H1 (cell line): ENCODE data around the gene HYAL1. TPM values are rescaled to one million over a fixed set of nuclear protein-coding genes. Genes with fewer than 3 reads are reported as not detected.
A peak's percentile ranks its signal among the peaks of the same experiment; 100 is the strongest.

Experiments used
- CTCF ChIA-PET: fragments of 300-600 bp; sonication (Branson Sonifier 250); formaldehyde crosslinking; loops from one replicate; lab custom pipeline; 2021; ENCODE audit not compliant: partially characterized antibody; lab: Charles Lee
- POLR2A ChIA-PET: fragments of 300-600 bp; sonication (Branson Sonifier 250); formaldehyde crosslinking; loops from one replicate; lab custom pipeline; 2021; ENCODE audit warnings: inconsistent platforms; ENCODE audit not compliant: partially characterized antibody; lab: Charles Lee
- DNase-seq, 2 experiments: peaks; one replicate each; pipeline versions ENCODE4 v3.0.0 to v3.0.0-alpha.2; 2010 to 2022; ENCODE audit warnings: low spot score in 2 of 2, low read depth in 1 of 2, mixed read lengths in 1 of 2
- FAIRE-seq: peaks from 2 replicates; lab custom pipeline; 2011; peaks lifted over from hg19 to GRCh38; lab: Jason Lieb, UNC
- H2AFZ ChIP-seq: 2 replicates; pipeline ENCODE4 v1.8.1; 2012; ENCODE audit warnings: low read length, inconsistent platforms
- H2AK5ac ChIP-seq: 2 replicates; pipeline ENCODE4 v1.6.1; 2013; ENCODE audit warnings: low read depth, low read length
- H2BK120ac ChIP-seq: replicated peaks from 2 replicates; pipeline ENCODE3; 2013; ENCODE audit warnings: low read depth, low read length, inconsistent platforms
- H2BK12ac ChIP-seq: 2 replicates; pipeline ENCODE4 v1.6.1; 2013; ENCODE audit warnings: low read depth, low read length
- H2BK15ac ChIP-seq: 2 replicates; pipeline ENCODE4 v1.6.1; 2013; ENCODE audit warnings: low read length
- H2BK20ac ChIP-seq: 2 replicates; pipeline ENCODE4 v1.6.1; 2013; ENCODE audit warnings: low read length
- H2BK5ac ChIP-seq: 2 replicates; pipeline ENCODE4 v1.6.1; 2013; ENCODE audit warnings: low read depth, low read length
- H3K14ac ChIP-seq: 2 replicates; pipeline ENCODE4 v1.6.1; 2013; ENCODE audit warnings: inconsistent platforms; ENCODE audit not compliant: insufficient read length
- H3K18ac ChIP-seq: 2 replicates; pipeline ENCODE4 v1.6.1; 2013; ENCODE audit warnings: low read length; ENCODE audit errors: extremely low read depth
- H3K23ac ChIP-seq: 2 replicates; pipeline ENCODE4 v1.6.1; 2013; ENCODE audit warnings: inconsistent platforms; ENCODE audit not compliant: insufficient read length
- H3K23me2 ChIP-seq: 2 replicates; pipeline ENCODE4 v1.6.1; 2013; ENCODE audit warnings: low read depth, low read length
- H3K27ac ChIP-seq: 2 replicates; pipeline ENCODE4 v1.6.1; 2011; ENCODE audit warnings: low read depth, low read length, inconsistent platforms
- H3K27me3 ChIP-seq, 4 experiments: replicated peaks in 1 of 4; 1 replicate in 1 of 4; 2 replicates in 3 of 4; pipeline versions ENCODE4 v1.6.1 to v1.8.1; 2011 to 2013; ENCODE audit warnings: low read length in 3 of 4, mild to moderate bottlenecking in 3 of 4, inconsistent platforms in 2 of 4, mixed read lengths in 2 of 4, moderate library complexity in 1 of 4; ENCODE audit not compliant: control insufficient read depth in 3 of 4, insufficient read depth in 3 of 4; ENCODE audit errors: extremely low read depth in 1 of 4
- H3K36me3 ChIP-seq, 4 experiments: 2 replicates each; pipeline versions ENCODE4 v1.6.1 to v1.8.1; 2011 to 2013; ENCODE audit warnings: mild to moderate bottlenecking in 4 of 4, low read length in 3 of 4, moderate library complexity in 2 of 4, control low read depth in 1 of 4, inconsistent platforms in 1 of 4; ENCODE audit not compliant: insufficient read depth in 4 of 4, control insufficient read depth in 2 of 4
- H3K4ac ChIP-seq: replicated peaks from 2 replicates; pipeline ENCODE3; 2013; ENCODE audit warnings: low read length, low read depth, mixed read lengths, inconsistent platforms; ENCODE audit not compliant: insufficient read length
- H3K4me1 ChIP-seq, 4 experiments: replicated peaks in 1 of 4; 1 replicate in 1 of 4; 2 replicates in 3 of 4; pipeline versions ENCODE4 v1.6.1 to v1.8.1; 2011 to 2013; ENCODE audit warnings: low read length in 3 of 4, inconsistent platforms in 2 of 4, mixed read lengths in 1 of 4; ENCODE audit not compliant: insufficient read depth in 4 of 4, control insufficient read depth in 3 of 4
- H3K4me2 ChIP-seq, 2 experiments: 2 replicates each; pipeline versions ENCODE4 v1.6.1 to v1.8.1; 2011 to 2013; ENCODE audit warnings: low read depth in 2 of 2, low read length in 2 of 2, control low read depth in 1 of 2, inconsistent platforms in 1 of 2, mild to moderate bottlenecking in 1 of 2; ENCODE audit not compliant: insufficient read depth in 1 of 2
- H3K4me3 ChIP-seq, 4 experiments: fragments of 200-600, 300-600 bp in 1 of 4; sonication (generic), shearing (Covaris generic), sonication (Bioruptor Twin) in 1 of 4; 2 replicates each; pipeline versions ENCODE4 v1.5.1 to v1.8.1; 2011 to 2016; ENCODE audit warnings: low read length in 4 of 4, low read depth in 3 of 4, control low read depth in 2 of 4, inconsistent platforms in 2 of 4, mild to moderate bottlenecking in 2 of 4, mixed read lengths in 1 of 4, moderate library complexity in 1 of 4; ENCODE audit not compliant: insufficient read depth in 2 of 4; ENCODE audit errors: extremely low read depth in 1 of 4
- H3K56ac ChIP-seq: replicated peaks from 2 replicates; pipeline ENCODE3; 2013; ENCODE audit warnings: low read depth, mild to moderate bottlenecking, mixed read lengths, low read length, inconsistent platforms; ENCODE audit not compliant: insufficient read length
- H3K79me1 ChIP-seq: 2 replicates; pipeline ENCODE4 v1.6.1; 2013; ENCODE audit warnings: low read depth, low read length, control low read depth
- H3K79me2 ChIP-seq, 2 experiments: 2 replicates each; pipeline versions ENCODE4 v1.6.1 to v1.8.1; 2012 to 2013; ENCODE audit warnings: low read length in 2 of 2, mild to moderate bottlenecking in 2 of 2, inconsistent platforms in 1 of 2; ENCODE audit not compliant: insufficient read depth in 2 of 2, control insufficient read depth in 1 of 2
- H3K9ac ChIP-seq, 4 experiments: replicated peaks in 1 of 4; 1 replicate in 1 of 4; 2 replicates in 3 of 4; pipeline versions ENCODE4 v1.6.1 to v1.8.1; 2011 to 2013; ENCODE audit warnings: low read depth in 3 of 4, low read length in 3 of 4, control low read depth in 2 of 4, mild to moderate bottlenecking in 2 of 4, moderate library complexity in 2 of 4, inconsistent platforms in 1 of 4; ENCODE audit errors: extremely low read depth in 1 of 4
- H3K9me3 ChIP-seq, 2 experiments: 2 replicates each; pipeline versions ENCODE4 v1.6.1 to v1.8.1; 2012 to 2013; ENCODE audit warnings: mild to moderate bottlenecking in 2 of 2, moderate library complexity in 2 of 2, control low read depth in 1 of 2, inconsistent platforms in 1 of 2, low read depth in 1 of 2, low read length in 1 of 2, mixed read lengths in 1 of 2; ENCODE audit not compliant: insufficient read depth in 2 of 2
- H4K20me1 ChIP-seq, 2 experiments: replicated peaks in 1 of 2; 2 replicates each; pipeline versions ENCODE3 to v1.8.1; 2011 to 2013; ENCODE audit warnings: inconsistent platforms in 2 of 2, low read length in 2 of 2, mild to moderate bottlenecking in 1 of 2; ENCODE audit not compliant: insufficient read depth in 2 of 2, control insufficient read depth in 1 of 2
- H4K5ac ChIP-seq: 2 replicates; pipeline ENCODE4 v1.6.1; 2013; ENCODE audit warnings: low read length, low read depth, mixed read lengths, inconsistent platforms; ENCODE audit not compliant: insufficient read length
- H4K8ac ChIP-seq: 2 replicates; pipeline ENCODE4 v1.8.0; 2013; ENCODE audit warnings: mild to moderate bottlenecking, moderate library complexity, low read length, inconsistent platforms; ENCODE audit not compliant: insufficient read depth; ENCODE audit errors: extremely low read depth
- H4K91ac ChIP-seq: replicated peaks from 2 replicates; pipeline ENCODE3; 2013; ENCODE audit warnings: low read length, mixed read lengths, inconsistent platforms; ENCODE audit not compliant: insufficient read length
- CTBP2 ChIP-seq: IDR thresholded peaks from 2 replicates; pipeline ENCODE4 v1.7.0; 2011; ENCODE audit warnings: borderline replicate concordance, mild to moderate bottlenecking, moderate library complexity, mixed read lengths, low read length; ENCODE audit not compliant: insufficient read depth, insufficient read length
- HDAC6 ChIP-seq: IDR thresholded peaks from one replicate; pipeline ENCODE4 v1.7.1; 2012; ENCODE audit warnings: low read depth, mild to moderate bottlenecking, inconsistent platforms, low read length, moderate library complexity
- JUND ChIP-seq: IDR thresholded peaks from 2 replicates; pipeline ENCODE4 v1.6.1; 2011; ENCODE audit warnings: mild to moderate bottlenecking, improper control_type of control experiment, low read length
- KDM1A ChIP-seq: fragments of 200-600, 300-600 bp; sonication (generic); IDR thresholded peaks from 2 replicates; pipeline ENCODE4 v1.7.1; 2016; ENCODE audit warnings: mild to moderate bottlenecking, low read length, borderline replicate concordance
- KDM5A ChIP-seq: fragments of 200-600 bp; IDR thresholded peaks from 2 replicates; pipeline ENCODE4 v1.7.1; 2012; ENCODE audit warnings: mild to moderate bottlenecking, low read length, inconsistent platforms, mixed read lengths
- POLR2AphosphoS5 ChIP-seq: IDR thresholded peaks from 2 replicates; pipeline ENCODE4 v1.6.1; 2011; ENCODE audit warnings: low read depth, low read length
- RBBP5 ChIP-seq: IDR thresholded peaks from 2 replicates; pipeline ENCODE4 v1.7.1; 2012; ENCODE audit warnings: low read depth, mild to moderate bottlenecking, inconsistent platforms, low read length, moderate library complexity, borderline replicate concordance
- RNF2 ChIP-seq: fragments of 200-900, 300-1000 bp; sonication (generic); IDR thresholded peaks from 2 replicates; pipeline ENCODE4 v1.7.1; 2016; ENCODE audit warnings: borderline replicate concordance, low read depth, mild to moderate bottlenecking, antibody characterized with exemption, low read length; ENCODE audit not compliant: poor library complexity, severe bottlenecking; ENCODE audit errors: missing control alignments
- WGBS, 2 experiments: shearing (Covaris generic) in 1 of 2; methylation state at CpG; one replicate each; pipeline versions ENCODE4 v1.1.6 to v1.1.7; 2013 to 2015; ENCODE audit warnings: low lambda C conversion rate in 2 of 2, mixed read lengths in 2 of 2, inconsistent platforms in 1 of 2, low coverage in 1 of 2, missing lambda C conversion rate in 1 of 2; ENCODE audit not compliant: insufficient replicate concordance in 2 of 2, insufficient coverage in 1 of 2, insufficient read length in 1 of 2; ENCODE audit errors: extremely low coverage in 1 of 2, missing lambda C conversion rate in 1 of 2; 5-methylcytosine and 5-hydroxymethylcytosine counted together
- polyA plus RNA-seq, 7 experiments: library from polyadenylated mRNA; depleted of rRNA in 3 of 7; stranded (reverse) in 5 of 7; unstranded in 2 of 7; fragments of >200 nt in 5 of 7; fragments of 200-250 nt in 2 of 7; gene quantifications; 1 replicate in 5 of 7; 2 replicates in 1 of 7; 4 replicates in 1 of 7; pipeline versions ENCODE4 v1.2.1 to v1.2.3, GENCODE V29; 2011 to 2013; ENCODE audit warnings: missing spikeins in 2 of 7, mixed read lengths in 2 of 7
- total RNA-seq: library from RNA; stranded (reverse); fragmentation: NEBNext Ultra II Directional; extraction: Animal tissue kit (Norgen Biotek cat#: 25700); gene quantifications from 2 replicates; pipeline ENCODE4 v1.2.1, GENCODE V29; 2021
- TF ChIP-seq, protein P1 (sequence below): IDR thresholded peaks from 2 replicates; pipeline ENCODE4 v1.6.1; 2012; ENCODE audit warnings: inconsistent platforms
- TF ChIP-seq, protein P2 (sequence below): IDR thresholded peaks from 2 replicates; pipeline ENCODE4 v1.6.1; 2012; ENCODE audit warnings: low read length, inconsistent platforms

Gene HYAL1
- total and polyA plus RNA-seq, 2 of the 8 experiments (the other 6 are each of a cell fraction or from before 2014, with no cell fraction given) = 2.0 to 5.4 TPM

DNA sequence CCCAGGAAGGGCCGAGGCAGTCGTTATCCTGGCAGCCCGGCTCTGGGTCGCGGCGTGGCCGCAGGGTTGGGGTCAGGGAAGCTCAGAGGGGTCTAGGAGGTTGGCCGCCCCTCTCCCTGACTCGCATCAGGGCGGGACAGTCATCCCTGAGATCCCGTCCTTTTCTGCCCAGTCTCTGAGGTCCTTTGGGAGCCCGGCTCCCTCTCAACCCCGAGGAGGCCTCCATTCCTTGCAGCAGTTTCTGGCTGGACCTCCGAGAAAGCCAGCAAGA, 18.7 kb upstream of the HYAL1 start:
- H3K23me2 ChIP-seq = peaks cover 17% of the 10 kb centered on the region
- H3K4ac ChIP-seq = peak overlapping the region; percentile 33
- H3K18ac ChIP-seq = peak overlapping the region; percentile 97
- H3K27ac ChIP-seq = peak overlapping the region; percentile 38; the same call in 1 of the 2 replicates
- H3K23ac ChIP-seq = no peak overlapping the region
- H3K14ac ChIP-seq = no peak overlapping the region
- no peaks in the 10 kb centered on the region for H3K27me3 ChIP-seq
- H2BK12ac ChIP-seq = no peak overlapping the region; the same call in 1 of the 2 replicates
- H2BK5ac ChIP-seq = peak overlapping the region; percentile 99
- peak overlapping the region; percentile 64 for H4K5ac ChIP-seq
- WGBS, 2 experiments = 1% methylated on average over 14 of the region's 14 CpGs; no CpG with 5 or more reads in 1 of the 2 experiments
- H3K4me2 ChIP-seq = peak overlapping the region; percentile 97
- ChIA-PET POLR2A (interaction anchor here (1.4 to 12.6 kb wide), 9 partner anchors 8 to 86 kb away, joined by 3 to 149 read pairs (median 16); partner anchors contain the start of genes GNAI2, HYAL1, HYAL3 and IFRD2), CTCF (interaction anchor here (1.0 to 7.5 kb wide), 14 partner anchors 10 to 130 kb away, joined by 3 to 75 read pairs (median 7); partner anchors contain the start of genes CYB561D2, GNAT1, HYAL1 and IFRD2)
- H3K79me1 ChIP-seq = peaks cover 20% of the 10 kb centered on the region
- no peak overlapping the region for H2BK120ac ChIP-seq
- peaks cover 13 to 28% of the 10 kb centered on the region in 2 experiments for H4K20me1 ChIP-seq
- H4K8ac ChIP-seq = peak overlapping the region; percentile 36; the same call in 1 of the 2 replicates
- H3K4me3 ChIP-seq = peak overlapping the region; percentile 89 to 96 (median 94)
- H3K9ac ChIP-seq = peak overlapping the region in 3 of 4 experiments; percentile 61 to 78 (median 66); a peak in 6 of 7 replicates
- H2AK5ac ChIP-seq = no peak overlapping the region
- FAIRE-seq = no peak
- H2AFZ ChIP-seq = peak overlapping the region; percentile 29; the same call in 1 of the 2 replicates
- H2BK20ac ChIP-seq = no peak overlapping the region
- H3K36me3 ChIP-seq = peaks cover 23 to 35% (median 30%) of the 10 kb centered on the region in 4 experiments
- peak overlapping the region; percentile 84 for H3K56ac ChIP-seq
- H2BK15ac ChIP-seq = peak overlapping the region; percentile 88; the same call in 1 of the 2 replicates
- H3K4me1 ChIP-seq = peaks cover 0 to 37% (median 20%) of the 10 kb centered on the region in 4 experiments; a peak in 6 of 7 replicates
- H3K9me3 ChIP-seq = no peaks in the 10 kb centered on the region
- no peak for DNase-seq
- peak overlapping the region; percentile 91 for H4K91ac ChIP-seq
- peaks cover 0 to 29% of the 10 kb centered on the region in 2 experiments; a peak in 3 of 4 replicates for H3K79me2 ChIP-seq
- TF ChIP-seq POLR2AphosphoS5 (peak; percentile 17; the same call in 1 of the 2 replicates), RBBP5 (no peak), JUND (no peak), HDAC6 (no peak), KDM5A (no peak), KDM1A (no peak), CTBP2 (no peak), RNF2 (no peak)
- TF ChIP-seq, protein P1, sequence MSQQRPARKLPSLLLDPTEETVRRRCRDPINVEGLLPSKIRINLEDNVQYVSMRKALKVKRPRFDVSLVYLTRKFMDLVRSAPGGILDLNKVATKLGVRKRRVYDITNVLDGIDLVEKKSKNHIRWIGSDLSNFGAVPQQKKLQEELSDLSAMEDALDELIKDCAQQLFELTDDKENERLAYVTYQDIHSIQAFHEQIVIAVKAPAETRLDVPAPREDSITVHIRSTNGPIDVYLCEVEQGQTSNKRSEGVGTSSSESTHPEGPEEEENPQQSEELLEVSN = no peak
- TF ChIP-seq, protein P2, sequence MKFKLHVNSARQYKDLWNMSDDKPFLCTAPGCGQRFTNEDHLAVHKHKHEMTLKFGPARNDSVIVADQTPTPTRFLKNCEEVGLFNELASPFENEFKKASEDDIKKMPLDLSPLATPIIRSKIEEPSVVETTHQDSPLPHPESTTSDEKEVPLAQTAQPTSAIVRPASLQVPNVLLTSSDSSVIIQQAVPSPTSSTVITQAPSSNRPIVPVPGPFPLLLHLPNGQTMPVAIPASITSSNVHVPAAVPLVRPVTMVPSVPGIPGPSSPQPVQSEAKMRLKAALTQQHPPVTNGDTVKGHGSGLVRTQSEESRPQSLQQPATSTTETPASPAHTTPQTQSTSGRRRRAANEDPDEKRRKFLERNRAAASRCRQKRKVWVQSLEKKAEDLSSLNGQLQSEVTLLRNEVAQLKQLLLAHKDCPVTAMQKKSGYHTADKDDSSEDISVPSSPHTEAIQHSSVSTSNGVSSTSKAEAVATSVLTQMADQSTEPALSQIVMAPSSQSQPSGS = no peak
